GM12878 (cell line): ENCODE results near the gene BACE1-AS. TPM values are rescaled to one million over a fixed set of nuclear protein-coding genes. Genes with fewer than 3 reads are reported as not detected.

Experiments used
- BHLHE40 ChIP-seq, 2 experiments: fragments of 450-650 bp in 1 of 2; IDR thresholded peaks; 2 replicates each; pipeline ENCODE4 v1.6.1; 2011 to 2017; ENCODE audit warnings: low read depth in 2 of 2, borderline replicate concordance in 1 of 2, improper control_type of control experiment in 1 of 2, low read length in 1 of 2, mild to moderate bottlenecking in 1 of 2
- CEBPB ChIP-seq, 2 experiments: fragments of 150-350 bp in 1 of 2; IDR thresholded peaks; 2 replicates each; pipeline ENCODE4 v1.6.1; 2012 to 2014; ENCODE audit warnings: low read depth in 2 of 2, low read length in 2 of 2, borderline replicate concordance in 1 of 2, inconsistent platforms in 1 of 2
- CEBPZ ChIP-seq: fragments of 150-350 bp; IDR thresholded peaks from 2 replicates; pipeline ENCODE4 v1.6.1; 2016; ENCODE audit warnings: low read depth, low read length
- CHD2 ChIP-seq: IDR thresholded peaks from 2 replicates; pipeline ENCODE4 v1.6.1; 2011; ENCODE audit warnings: low read depth, low read length, improper control_type of control experiment, borderline replicate concordance
- CREM ChIP-seq: IDR thresholded peaks from 2 replicates; pipeline ENCODE4 v1.6.1; 2014; ENCODE audit warnings: antibody characterized with exemption, low read depth
- E2F4 ChIP-seq: IDR thresholded peaks from 2 replicates; pipeline ENCODE4 v1.6.1; 2012; ENCODE audit warnings: low read depth, low read length, improper control_type of control experiment
- EED ChIP-seq: sonication (generic); IDR thresholded peaks from 2 replicates; pipeline ENCODE4 v1.6.1; 2016; ENCODE audit warnings: antibody characterized with exemption, low read depth
- HCFC1 ChIP-seq: fragments of 150-350 bp; IDR thresholded peaks from 2 replicates; pipeline ENCODE4 v1.6.1; 2014; ENCODE audit warnings: low read length
- JUNB ChIP-seq: IDR thresholded peaks from 2 replicates; pipeline ENCODE4 v1.6.1; 2016; ENCODE audit warnings: antibody characterized with exemption, mild to moderate bottlenecking
- JUND ChIP-seq: IDR thresholded peaks from 2 replicates; pipeline ENCODE4 v1.6.1; 2012; ENCODE audit warnings: low read depth, mild to moderate bottlenecking, low read length, improper control_type of control experiment, moderate library complexity
- KAT2A ChIP-seq: conservative IDR thresholded peaks from 2 replicates; pipeline ENCODE4 v1.6.1; 2011; ENCODE audit warnings: low read depth, low read length; ENCODE audit not compliant: control insufficient read depth
- MLLT1 ChIP-seq: fragments of 450-650 bp; IDR thresholded peaks from 2 replicates; pipeline ENCODE4 v1.6.1; 2016; ENCODE audit warnings: mild to moderate bottlenecking
- NR2C2 ChIP-seq: IDR thresholded peaks from 2 replicates; pipeline ENCODE4 v1.6.1; 2011; ENCODE audit warnings: borderline replicate concordance, low read depth; ENCODE audit not compliant: control insufficient read depth, insufficient read length
- NR2F1 ChIP-seq: fragments of 450-650 bp; conservative IDR thresholded peaks from 2 replicates; pipeline ENCODE4 v1.6.1; 2017; ENCODE audit warnings: mild to moderate bottlenecking
- PAX5 ChIP-seq: IDR thresholded peaks from 2 replicates; pipeline ENCODE4 v1.6.1; 2011; ENCODE audit warnings: low read depth, low read length, borderline replicate concordance
- RB1 ChIP-seq: fragments of 450-650 bp; formaldehyde crosslinking; IDR thresholded peaks from 2 replicates; pipeline ENCODE4 v1.6.1; 2017; ENCODE audit warnings: mild to moderate bottlenecking, borderline replicate concordance
- SMAD1 ChIP-seq: fragments of 450-650 bp; IDR thresholded peaks from 2 replicates; pipeline ENCODE4 v1.6.1; 2018; ENCODE audit warnings: mild to moderate bottlenecking, low read depth; ENCODE audit not compliant: partially characterized antibody
- TCF3 ChIP-seq: IDR thresholded peaks from 2 replicates; pipeline ENCODE4 v1.6.1; 2012; ENCODE audit warnings: low read depth, mild to moderate bottlenecking, low read length, borderline replicate concordance; ENCODE audit not compliant: insufficient read depth
- USF1 ChIP-seq: IDR thresholded peaks from 2 replicates; pipeline ENCODE4 v1.6.1; 2011; ENCODE audit warnings: borderline replicate concordance, low read depth, mild to moderate bottlenecking, moderate library complexity, mixed read lengths, low read length; ENCODE audit not compliant: insufficient read depth; ENCODE audit errors: extremely low read length
- ZNF207 ChIP-seq: fragments of 450-650 bp; IDR thresholded peaks from 2 replicates; pipeline ENCODE4 v1.6.1; 2014; ENCODE audit warnings: antibody characterized with exemption, mild to moderate bottlenecking, borderline replicate concordance
- ZNF24 ChIP-seq: fragments of 450-650 bp; IDR thresholded peaks from 2 replicates; pipeline ENCODE4 v1.6.1; 2017; ENCODE audit warnings: antibody characterized with exemption, mild to moderate bottlenecking
- polyA plus RNA-seq, 11 experiments: library from polyadenylated mRNA; depleted of rRNA in 4 of 11; unstranded in 6 of 11; stranded (reverse) in 5 of 11; fragments of >200 nt; fragmentation: Nextera tagmentation in 4 of 11; fragmentation: Illumina TruSeq in 1 of 11; extraction: Ambion mirVana in 4 of 11; extraction: Trizol in 1 of 11; gene quantifications; 1 replicate in 1 of 11; 2 replicates in 10 of 11; pipeline versions ENCODE4 v1.2.1 to v1.2.3, GENCODE V29; 2011 to 2016; ENCODE audit warnings: inconsistent platforms in 2 of 11, missing spikeins in 2 of 11, low read depth in 1 of 11
- total RNA-seq, 4 experiments: library from RNA; depleted of rRNA in 3 of 4; stranded (reverse); fragments of >200 nt in 3 of 4; fragmentation: Illumina TruSeq in 1 of 4; extraction: Trizol in 1 of 4; gene quantifications; 2 replicates each; pipeline versions ENCODE4 v1.2.1 to v1.2.3, GENCODE V29; 2013 to 2021
- TF ChIP-seq, protein P1 (sequence below): fragments of 450-650 bp; IDR thresholded peaks from 2 replicates; pipeline ENCODE4 v1.6.1; 2016; ENCODE audit warnings: mild to moderate bottlenecking

Gene BACE1-AS
- total and polyA plus RNA-seq, 10 of the 15 experiments (the other 5 are each of a cell fraction or from before 2014, with no cell fraction given) = 2.0 to 6.7 (median 3.9) TPM

DNA sequence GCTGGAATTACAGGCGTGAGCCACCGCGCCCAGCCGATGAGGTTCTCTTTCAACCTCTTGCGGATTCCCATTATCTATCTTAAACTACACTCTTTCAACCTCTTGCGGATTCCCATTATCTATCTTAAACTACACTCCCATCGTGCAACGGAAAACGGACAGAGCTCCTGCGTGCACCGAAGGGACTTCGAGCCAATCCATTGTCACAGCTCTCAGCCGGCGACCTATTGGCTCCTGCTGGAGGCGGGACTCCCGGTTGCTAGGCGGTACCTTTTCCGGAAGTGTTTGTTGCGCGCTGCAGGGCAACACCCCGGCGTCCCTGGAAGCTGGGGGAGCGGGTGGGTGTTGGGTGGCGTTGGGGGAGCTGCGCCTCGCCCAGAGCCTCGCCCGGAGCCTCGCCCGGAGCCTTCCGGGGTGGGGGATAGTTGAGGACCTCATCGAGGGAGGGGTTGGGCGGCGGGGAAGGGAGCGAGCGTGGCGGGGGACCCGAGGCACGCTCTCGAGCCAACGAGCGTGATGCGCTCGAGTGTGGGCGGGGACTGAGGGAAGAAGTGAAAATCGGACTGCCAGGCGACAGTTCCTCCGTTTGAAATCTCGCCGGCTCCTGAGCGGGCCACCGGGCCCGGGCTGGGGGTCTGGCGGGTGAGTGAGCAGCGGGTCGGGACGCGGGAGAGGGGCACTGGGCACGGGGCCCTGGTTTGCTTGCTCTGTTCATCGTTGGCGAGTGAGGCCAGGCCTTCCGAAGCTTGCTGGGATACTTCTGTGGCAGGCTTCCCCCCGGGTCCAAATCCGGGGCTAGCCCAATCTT lies 36.6 kb downstream of the BACE1-AS start, which contains the start of gene CEP164 (continued):
- TF ChIP-seq, protein P1, sequence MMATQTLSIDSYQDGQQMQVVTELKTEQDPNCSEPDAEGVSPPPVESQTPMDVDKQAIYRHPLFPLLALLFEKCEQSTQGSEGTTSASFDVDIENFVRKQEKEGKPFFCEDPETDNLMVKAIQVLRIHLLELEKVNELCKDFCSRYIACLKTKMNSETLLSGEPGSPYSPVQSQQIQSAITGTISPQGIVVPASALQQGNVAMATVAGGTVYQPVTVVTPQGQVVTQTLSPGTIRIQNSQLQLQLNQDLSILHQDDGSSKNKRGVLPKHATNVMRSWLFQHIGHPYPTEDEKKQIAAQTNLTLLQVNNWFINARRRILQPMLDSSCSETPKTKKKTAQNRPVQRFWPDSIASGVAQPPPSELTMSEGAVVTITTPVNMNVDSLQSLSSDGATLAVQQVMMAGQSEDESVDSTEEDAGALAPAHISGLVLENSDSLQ = peak; percentile 95
- TF ChIP-seq JUND (no peak), NR2F1 (no peak), ZNF207 (peak; percentile 71; the same call in 1 of the 2 replicates), SMAD1 (no peak), BHLHE40 (IDR thresholded peaks at IDR 0.05; ENCODE audit: borderline replicate concordance in 1 of 2, low read depth in 2 of 2, low read length in 1 of 2) (peak in 1 of 2 experiments; percentile 81; a peak in 2 of 4 replicates), RB1 (0 out of 2 replicates have a peak, but pooled peaks have one; percentile 20), NR2C2 (no peak), TCF3 (no peak), USF1 (no peak), JUNB (no peak), MLLT1 (no peak), CEBPZ (no peak), E2F4 (no peak), PAX5 (no peak), HCFC1 (peak; percentile 73), ZNF24 (0 out of 2 replicates have a peak, but pooled peaks have one; percentile 35), EED (no peak), CREM (peak; percentile 53; the same call in 1 of the 2 replicates), CHD2 (peak; percentile 93), KAT2A (no peak), CEBPB (IDR thresholded peaks at IDR 0.05; ENCODE audit: borderline replicate concordance in 1 of 2, low read depth in 2 of 2, low read length in 2 of 2) (no peak)
